ENCODE data around the gene SRGN. TPM values are rescaled to one million over a fixed set of nuclear protein-coding genes. Genes with fewer than 3 reads are reported as not detected.

The SRGN gene
- polyA plus RNA-seq, 1 experiment = 83.5 TPM

DNA sequence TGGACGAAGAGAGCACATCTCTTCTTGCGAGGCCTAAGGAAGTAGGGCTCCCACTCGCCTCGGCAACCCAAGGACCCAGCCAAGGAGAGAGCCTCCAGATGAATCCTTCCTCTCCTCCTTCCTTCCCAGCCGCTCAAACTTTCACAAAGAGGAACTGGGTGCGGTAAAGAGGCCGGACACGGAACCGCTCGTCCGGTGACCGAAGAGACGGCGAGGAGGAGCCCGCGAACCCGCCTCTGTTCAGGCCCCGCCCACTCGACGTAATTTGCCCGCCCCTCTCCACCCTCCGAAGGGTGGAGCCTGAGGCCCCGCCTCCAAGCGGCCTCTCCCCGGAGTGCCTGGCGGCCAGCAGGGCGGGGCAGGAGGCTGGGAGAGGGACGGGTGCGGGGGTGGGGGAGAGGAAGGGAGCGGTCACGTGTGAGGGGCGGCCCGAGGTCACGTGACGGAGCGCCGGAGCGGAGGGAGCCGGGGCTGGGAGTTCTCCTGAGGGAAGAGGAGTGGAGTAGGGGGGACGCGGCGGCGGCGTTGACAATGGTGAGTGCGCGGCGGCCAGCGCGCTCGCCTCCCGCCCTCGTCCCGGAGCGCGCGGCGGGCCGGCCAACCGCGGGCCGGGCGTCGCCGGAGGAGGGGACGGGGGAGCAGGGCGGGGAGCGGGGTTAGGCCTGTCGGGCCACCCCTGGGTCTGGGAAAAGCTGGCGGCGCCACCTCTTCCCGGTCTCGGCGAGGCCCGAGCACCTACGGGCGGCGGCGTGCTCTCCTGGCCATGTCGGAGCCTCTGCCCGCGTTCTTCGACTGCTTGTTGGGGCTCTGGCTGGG, 36.1 kb downstream of the SRGN start, which contains the start of gene VPS26A:
Gene VPS26A (plus strand): TSS at position 432 of the 816 bp plus-strand sequence. CDS start 100 bp downstream, at position 532.
- peak; percentile 85 for DNase-seq (ENCODE audit: low read depth)
- Histone ChIP-seq H3K36me3 (ENCODE audit: control insufficient read depth, insufficient read depth, low read length) (no peaks in the 10 kb centered on the region), H3K4me3 (ENCODE audit: low read depth, low read length) (peak within 1 kb of the TSS; percentile 90), H3K27me3 (ENCODE audit: control insufficient read depth, insufficient read depth, low read length) (no peaks in the 10 kb centered on the region)
- CTCF ChIA-PET = interaction anchor here (0.9 to 2.7 kb wide), 4 partner anchors 11 to 118 kb away, joined by 3 to 9 read pairs (median 4); no protein-coding TSS in a partner anchor
- TF ChIP-seq CTCF (IDR thresholded peaks at IDR 0.05; ENCODE audit: insufficient read depth, low read depth, low read length) = peak; percentile 48; the same call in 1 of the 2 replicates
- POLR2A ChIA-PET = no interaction called here

DNA sequence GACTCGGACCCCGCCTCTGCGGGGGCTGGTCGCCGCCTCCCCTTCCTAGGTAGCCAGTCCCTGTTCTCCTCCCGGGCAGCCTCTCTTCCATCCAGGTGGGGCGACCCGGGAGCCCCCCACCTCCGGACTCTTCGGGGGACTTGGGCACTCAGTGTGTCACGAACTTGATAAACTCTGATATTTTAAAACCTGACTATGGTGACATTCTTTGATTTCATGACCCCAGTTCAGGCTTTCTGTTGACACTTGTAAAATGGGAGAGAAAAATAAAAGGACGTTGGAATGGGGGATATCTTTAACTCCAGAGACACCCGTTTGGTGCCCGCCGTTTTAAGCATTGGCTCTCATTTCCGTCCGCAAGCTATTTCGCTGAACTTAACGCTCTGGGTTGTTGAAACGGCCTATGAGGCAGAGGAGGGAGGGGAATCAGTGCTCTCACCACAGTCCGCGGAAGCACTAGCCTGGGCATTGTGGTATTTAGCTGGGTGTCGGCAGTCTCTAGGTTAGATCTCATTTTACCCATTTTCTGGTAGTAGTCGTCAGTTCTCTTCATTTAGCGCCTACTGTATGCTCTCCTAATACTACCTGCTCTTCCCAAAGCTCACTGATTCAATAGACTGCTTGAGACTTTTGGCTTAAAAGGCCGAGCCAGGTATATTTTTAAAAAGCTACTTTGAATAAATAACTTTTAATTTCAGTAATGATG, 36.8 kb downstream of the SRGN start:
- POLR2A ChIA-PET = no interaction called here
- no peaks in the 10 kb centered on the region for H3K27me3 ChIP-seq (ENCODE audit: control insufficient read depth, insufficient read depth, low read length)
- peak overlapping the region; percentile 90 for H3K4me3 ChIP-seq (ENCODE audit: low read depth, low read length)
- DNase-seq (ENCODE audit: low read depth) = no peak
- CTCF ChIA-PET = interaction anchor here (0.9 to 2.7 kb wide), 3 partner anchors 11 to 119 kb away, joined by 3 to 9 read pairs (median 4); no protein-coding TSS in a partner anchor
- no peak for TF ChIP-seq CTCF (IDR thresholded peaks at IDR 0.05; ENCODE audit: insufficient read depth, low read depth, low read length)
- H3K36me3 ChIP-seq (ENCODE audit: control insufficient read depth, insufficient read depth, low read length) = no peaks in the 10 kb centered on the region

DNA sequence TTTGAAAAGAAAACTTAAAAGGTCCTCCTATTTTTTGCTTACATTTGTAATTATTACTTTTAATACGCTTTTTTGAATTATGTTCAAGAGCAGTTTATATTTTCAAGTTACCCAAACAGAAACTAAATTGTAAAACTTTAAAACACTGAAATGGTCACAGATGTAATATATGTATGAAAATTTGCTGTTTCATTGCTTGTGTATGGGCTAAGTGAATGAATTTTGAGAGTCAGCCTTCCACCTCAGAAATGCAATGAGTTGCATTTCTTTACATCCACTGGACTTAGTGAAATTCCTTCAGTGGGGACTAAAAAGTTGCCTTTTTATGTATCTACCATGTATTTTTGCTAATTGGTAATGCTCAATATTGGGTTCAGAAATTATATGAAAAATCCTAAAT, 37.7 kb downstream of the SRGN start:
- no peaks in the 10 kb centered on the region for H3K36me3 ChIP-seq (ENCODE audit: control insufficient read depth, insufficient read depth, low read length)
- CTCF ChIA-PET = interaction anchor here (1.2 to 2.7 kb wide), 2 partner anchors 32 to 120 kb away, joined by 4 to 9 read pairs; no protein-coding TSS in a partner anchor
- POLR2A ChIA-PET = no interaction called here
- peak overlapping the region; percentile 90 for H3K4me3 ChIP-seq (ENCODE audit: low read depth, low read length)
- no peak for DNase-seq (ENCODE audit: low read depth)
- no peaks in the 10 kb centered on the region for H3K27me3 ChIP-seq (ENCODE audit: control insufficient read depth, insufficient read depth, low read length)
- no peak for TF ChIP-seq CTCF (IDR thresholded peaks at IDR 0.05; ENCODE audit: insufficient read depth, low read depth, low read length)

DNA sequence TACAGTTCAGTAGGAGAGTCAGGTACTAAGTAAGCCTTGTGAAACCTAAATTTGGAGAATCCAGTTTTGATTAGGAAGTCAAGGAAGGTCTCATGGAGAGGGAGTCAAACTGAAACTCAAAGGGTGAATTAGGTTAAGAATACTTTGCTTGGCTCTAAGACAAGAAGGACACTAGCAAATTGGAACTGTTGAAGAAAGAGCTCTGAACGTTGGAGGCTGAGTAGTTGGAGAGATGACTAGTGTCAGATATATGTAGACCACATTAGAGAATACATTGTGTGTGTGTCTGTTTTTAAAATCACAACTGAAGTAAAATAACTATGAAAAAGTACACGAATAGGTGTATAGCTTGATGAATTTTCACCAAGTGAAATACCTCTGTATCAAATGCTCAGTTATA, 42.3 kb downstream of the SRGN start:
- POLR2A ChIA-PET = no interaction called here
- Histone ChIP-seq H3K27me3 (ENCODE audit: control insufficient read depth, insufficient read depth, low read length) (no peaks in the 10 kb centered on the region), H3K36me3 (ENCODE audit: control insufficient read depth, insufficient read depth, low read length) (0 out of 2 replicates have a peak, but pooled peaks cover 2% of the 10 kb centered on the region), H3K4me3 (ENCODE audit: low read depth, low read length) (no peak overlapping the region)
- DNase-seq (ENCODE audit: low read depth) = no peak
- CTCF ChIA-PET = no interaction called here
- no peak for TF ChIP-seq CTCF (IDR thresholded peaks at IDR 0.05; ENCODE audit: insufficient read depth, low read depth, low read length)

DNA sequence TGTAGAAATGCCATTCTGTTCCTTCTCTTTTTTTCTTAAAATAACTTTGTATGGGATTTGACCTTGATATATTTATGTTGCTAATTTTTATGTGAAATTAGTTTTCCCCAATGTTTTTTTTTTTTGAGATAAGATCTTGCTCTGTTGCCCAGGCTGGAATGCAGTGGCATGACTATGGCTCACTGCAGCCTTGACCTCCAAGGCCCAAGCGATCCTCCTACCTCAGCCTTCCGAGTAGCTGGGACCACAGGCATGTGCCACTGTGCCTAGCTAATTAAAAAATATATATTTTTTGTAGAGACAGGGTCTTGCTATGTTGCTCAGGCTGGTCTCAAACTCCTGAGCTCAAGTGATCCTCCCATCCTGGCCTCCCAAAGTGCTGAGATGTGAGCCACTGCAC, 52.1 kb downstream of the SRGN start:
- no peak for DNase-seq (ENCODE audit: low read depth)
- no peak overlapping the region for H3K4me3 ChIP-seq (ENCODE audit: low read depth, low read length)
- peaks cover 1% of the 10 kb centered on the region; the same call in 1 of the 2 replicates for H3K36me3 ChIP-seq (ENCODE audit: control insufficient read depth, insufficient read depth, low read length)
- ChIA-PET CTCF (no interaction called here), POLR2A (no interaction called here)
- no peak for TF ChIP-seq CTCF (IDR thresholded peaks at IDR 0.05; ENCODE audit: insufficient read depth, low read depth, low read length)
- no peaks in the 10 kb centered on the region for H3K27me3 ChIP-seq (ENCODE audit: control insufficient read depth, insufficient read depth, low read length)
